Measurements from ENCODE around the gene C10orf105. TPM values are rescaled to one million over a fixed set of nuclear protein-coding genes. Genes with fewer than 3 reads are reported as not detected.

The C10orf105 gene
- not detected for polyA plus RNA-seq (ENCODE audit: low read depth in 6 of 6)

GRCh38 chr10:71719464-71720201 is at the start of gene C10orf105:
Gene C10orf105 (minus strand): TSS chr10:71719778. CDS start chr10:71716337, 3,441 bp downstream.
- Mint-ChIP-seq H3K27ac (peak within 1 kb of the TSS in 1 of 6 donors; percentile 57), H3K36me3 (no peaks in the 10 kb centered on the region)

GRCh38 chr10:71767420-71768035 is 48.0 kb upstream of the C10orf105 start:
- H3K27ac Mint-ChIP-seq: peak overlapping the region; percentile 72 to 99 (median 98)
- H3K27me3 Mint-ChIP-seq: no peaks in the 10 kb centered on the region
- H3K36me3 Mint-ChIP-seq: no peaks in the 10 kb centered on the region
- H3K9me3 Mint-ChIP-seq: no peaks in the 10 kb centered on the region
- H3K4me3 Mint-ChIP-seq: peak overlapping the region; percentile 55 to 89 (median 84)
- ATAC-seq (ENCODE audit: low read depth in 2 of 2) (no peak), DNase-seq (no peak)
- H3K4me1 Mint-ChIP-seq: peaks cover 64 to 73% (median 68%) of the 10 kb centered on the region in 3 donors

More at GRCh38 chr10:71719464-71720201, at the start of gene C10orf105:
- H3K4me3 Mint-ChIP-seq: no peak within 1 kb of the TSS
- H3K4me1 Mint-ChIP-seq: peaks cover 9 to 12% (median 12%) of the 10 kb centered on the region in 3 donors
- ATAC-seq (ENCODE audit: low read depth in 2 of 2): no peak
- no peaks in the 10 kb centered on the region for H3K9me3 Mint-ChIP-seq
- no peak for DNase-seq
- peaks cover 11 to 37% (median 17%) of the 10 kb centered on the region in 3 donors for H3K27me3 Mint-ChIP-seq

GRCh38 chr10:71766717-71767419 is 47.3 kb upstream of the C10orf105 start:
- Mint-ChIP-seq H3K36me3 (no peaks in the 10 kb centered on the region), H3K4me1 (peaks cover 61 to 72% (median 67%) of the 10 kb centered on the region in 3 donors), H3K27ac (peak overlapping the region; percentile 58 to 99 (median 98)), H3K4me3 (peak overlapping the region; percentile 55 to 89 (median 82)), H3K9me3 (no peaks in the 10 kb centered on the region), H3K27me3 (no peaks in the 10 kb centered on the region)
- ATAC-seq (ENCODE audit: low read depth in 2 of 2) (peak; percentile 51 to 53), DNase-seq (peak; percentile 63)

- Mint-ChIP-seq H3K27ac (peak overlapping the region; percentile 58 to 99 (median 86)), H3K4me3 (peak overlapping the region in 5 of 8 donors; percentile 28 to 85 (median 77)), H3K4me1 (peaks cover 58 to 68% (median 64%) of the 10 kb centered on the region in 3 donors), H3K9me3 (no peaks in the 10 kb centered on the region), H3K27me3 (no peaks in the 10 kb centered on the region), H3K36me3 (peaks cover 0 to 6% of the 10 kb centered on the region in 2 donors)
- no peak for DNase-seq
- ATAC-seq (ENCODE audit: low read depth in 2 of 2): no peak
These were observed 46.5 kb upstream of the C10orf105 start for GRCh38 chr10:71765906-71766716.

GRCh38 chr10:71765176-71765904 is 45.8 kb upstream of the C10orf105 start:
- Mint-ChIP-seq H3K9me3 (no peaks in the 10 kb centered on the region), H3K27me3 (no peaks in the 10 kb centered on the region), H3K36me3 (peaks cover 3 to 13% of the 10 kb centered on the region in 2 donors), H3K27ac (peak overlapping the region in 5 of 6 donors; percentile 56 to 89 (median 80)), H3K4me1 (peaks cover 62 to 68% (median 64%) of the 10 kb centered on the region in 3 donors), H3K4me3 (peak overlapping the region in 2 of 8 donors; percentile 5 to 13)
- ATAC-seq (ENCODE audit: low read depth in 2 of 2) (no peak), DNase-seq (no peak)

GRCh38 chr10:71763352-71764127 is 44.0 kb upstream of the C10orf105 start:
- Mint-ChIP-seq H3K4me1 (peaks cover 50 to 56% (median 51%) of the 10 kb centered on the region in 3 donors), H3K36me3 (peaks cover 5 to 16% of the 10 kb centered on the region in 2 donors), H3K4me3 (peak overlapping the region in 1 of 8 donors; percentile 39), H3K27me3 (no peaks in the 10 kb centered on the region), H3K27ac (peak overlapping the region in 4 of 6 donors; percentile 30 to 79 (median 66)), H3K9me3 (no peaks in the 10 kb centered on the region)
- DNase-seq: no peak
- no peak for ATAC-seq (ENCODE audit: low read depth in 2 of 2)

GRCh38 chr10:71762324-71762723 is 42.7 kb upstream of the C10orf105 start:
- no peak for DNase-seq

GRCh38 chr10:71761541-71762113 is 42.0 kb upstream of the C10orf105 start:
- Mint-ChIP-seq H3K27me3 (no peaks in the 10 kb centered on the region), H3K4me3 (no peak overlapping the region), H3K27ac (peak overlapping the region in 2 of 6 donors; percentile 34 to 47), H3K9me3 (no peaks in the 10 kb centered on the region), H3K36me3 (peaks cover 5 to 16% of the 10 kb centered on the region in 2 donors), H3K4me1 (peaks cover 45 to 56% (median 45%) of the 10 kb centered on the region in 3 donors)
- ATAC-seq (ENCODE audit: low read depth in 2 of 2) (no peak), DNase-seq (no peak)

More at GRCh38 chr10:71762324-71762723, 42.7 kb upstream of the C10orf105 start:
- Mint-ChIP-seq H3K9me3 (no peaks in the 10 kb centered on the region), H3K27me3 (no peaks in the 10 kb centered on the region), H3K27ac (peak overlapping the region in 1 of 6 donors; percentile 62), H3K36me3 (peaks cover 5 to 16% of the 10 kb centered on the region in 2 donors), H3K4me1 (peaks cover 45 to 56% (median 46%) of the 10 kb centered on the region in 3 donors), H3K4me3 (peak overlapping the region in 1 of 8 donors; percentile 45)
- no peak for ATAC-seq (ENCODE audit: low read depth in 2 of 2)

- peaks cover 5 to 16% of the 10 kb centered on the region in 2 donors for H3K36me3 Mint-ChIP-seq
- peaks cover 46 to 57% (median 47%) of the 10 kb centered on the region in 3 donors for H3K4me1 Mint-ChIP-seq
- no peaks in the 10 kb centered on the region for H3K9me3 Mint-ChIP-seq
- DNase-seq (no peak), ATAC-seq (ENCODE audit: low read depth in 2 of 2) (no peak)
- H3K27me3 Mint-ChIP-seq: no peaks in the 10 kb centered on the region
- no peak overlapping the region for H3K4me3 Mint-ChIP-seq
- H3K27ac Mint-ChIP-seq: peak overlapping the region in 2 of 6 donors; percentile 34 to 69
These were observed 41.5 kb upstream of the C10orf105 start for GRCh38 chr10:71761105-71761511.

GRCh38 chr10:71757399-71757922 is 37.9 kb upstream of the C10orf105 start:
- H3K27ac Mint-ChIP-seq: peak overlapping the region in 5 of 6 donors; percentile 3 to 89 (median 76)
- ATAC-seq (ENCODE audit: low read depth in 2 of 2) (no peak), DNase-seq (no peak)
- H3K4me3 Mint-ChIP-seq: peak overlapping the region in 4 of 8 donors; percentile 54 to 65 (median 58)
- H3K36me3 Mint-ChIP-seq: peaks cover 5 to 16% of the 10 kb centered on the region in 2 donors
- no peaks in the 10 kb centered on the region for H3K9me3 Mint-ChIP-seq
- H3K4me1 Mint-ChIP-seq: peaks cover 49 to 79% (median 70%) of the 10 kb centered on the region in 3 donors
- H3K27me3 Mint-ChIP-seq: no peaks in the 10 kb centered on the region

Measured in naive B cell (primary cell).